Lower lobe of right lung (tissue), 2 donors: Measurements from ENCODE around the gene PTGES. TPM values are rescaled to one million over a fixed set of nuclear protein-coding genes. Genes with fewer than 3 reads are reported as not detected.
A peak's percentile ranks its signal among the peaks of the same experiment; 100 is the strongest.
"Not testable (repeated sequence)": the region's sequence is repeated elsewhere in the genome, so short reads cannot be mapped to it uniquely, and the experiment has no call there.

Experiments
- ATAC-seq, 2 donors: fragments of 200-7000 bp; cut with Tn5 transposase; one replicate each; pipeline ENCODE4 v1.9.1; 2020 to 2022; ENCODE audit warnings: mild to moderate bottlenecking in 2 of 2, moderate library complexity in 2 of 2
- DNase-seq: peaks from one replicate; pipeline ENCODE4 v3.0.0-alpha.2; 2020
- H3K27ac ChIP-seq: fragments of 200-600 bp; one replicate; pipeline ENCODE4 v1.8.0; 2022
- H3K27me3 ChIP-seq: fragments of 200-600 bp; one replicate; pipeline ENCODE4 v1.8.0; 2022; ENCODE audit warnings: low read depth
- H3K36me3 ChIP-seq: fragments of 200-600 bp; one replicate; pipeline ENCODE4 v1.8.0; 2022; ENCODE audit warnings: mild to moderate bottlenecking
- H3K4me1 ChIP-seq: fragments of 200-600 bp; one replicate; pipeline ENCODE4 v1.8.0; 2022
- H3K4me3 ChIP-seq: fragments of 200-600 bp; one replicate; pipeline ENCODE4 v1.8.0; 2022; ENCODE audit warnings: mild to moderate bottlenecking
- H3K9me3 ChIP-seq: fragments of 200-600 bp; one replicate; pipeline ENCODE4 v1.8.0; 2022
- CTCF ChIP-seq: fragments of 200-600 bp; IDR thresholded peaks from one replicate; pipeline ENCODE4 v1.8.0; 2022; ENCODE audit warnings: antibody characterized with exemption, mild to moderate bottlenecking
- intact Hi-C: fragments of 100-400 bp; cut with DNase I; formaldehyde crosslinking; loops from one replicate; pipeline ENCODE4 v1.11.0; 2022
- total RNA-seq: library from RNA; stranded (reverse); fragmentation: NEBNext Ultra II Directional; extraction: Animal tissue kit (Norgen Biotek cat#: 25700); gene quantifications from one replicate; pipeline ENCODE4 v1.2.1, GENCODE V29; 2021
- donor health status: DM: no; HTN: yes; CAD: no; lungs with severe emphysema.

PTGES gene
- total RNA-seq, 1 donor from 2014 or later, result 3.9 TPM

DNA sequence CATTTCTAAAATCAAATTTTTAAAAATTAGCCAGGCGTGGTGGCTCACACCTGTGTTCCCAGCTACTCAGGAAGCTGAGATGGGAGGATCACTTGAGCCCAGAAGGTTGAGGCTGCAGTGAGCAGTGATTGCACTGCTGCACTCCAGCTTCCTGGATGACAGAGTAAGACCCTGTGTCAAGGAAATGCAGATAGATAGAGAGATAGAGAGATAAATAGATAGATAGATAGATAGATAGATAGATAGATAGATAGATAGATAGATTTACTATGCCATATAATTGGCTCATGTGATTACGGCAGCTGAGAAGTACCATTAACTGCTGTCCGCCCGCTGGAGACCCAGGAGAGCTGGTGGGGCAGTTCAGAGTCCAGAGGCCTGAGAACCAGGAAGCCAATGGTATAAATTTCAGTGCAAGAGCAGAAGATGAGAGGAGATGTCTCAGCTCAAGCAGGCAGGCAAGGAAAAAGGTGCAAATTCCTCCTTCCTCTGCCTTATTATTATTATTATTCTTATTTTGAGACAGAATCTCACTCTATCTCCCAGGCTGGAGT is 13.0 kb upstream of the PTGES start:
- DNase-seq (no peak), ATAC-seq (no peak)
- Histone ChIP-seq H3K27ac (no peak overlapping the region), H3K4me3 (no peak overlapping the region), H3K36me3 (no peaks in the 10 kb centered on the region), H3K27me3 (no peaks in the 10 kb centered on the region), H3K9me3 (no peaks in the 10 kb centered on the region), H3K4me1 (peaks cover 12% of the 10 kb centered on the region)
- intact Hi-C loops, result no loop called here
- no peak for TF ChIP-seq CTCF

DNA sequence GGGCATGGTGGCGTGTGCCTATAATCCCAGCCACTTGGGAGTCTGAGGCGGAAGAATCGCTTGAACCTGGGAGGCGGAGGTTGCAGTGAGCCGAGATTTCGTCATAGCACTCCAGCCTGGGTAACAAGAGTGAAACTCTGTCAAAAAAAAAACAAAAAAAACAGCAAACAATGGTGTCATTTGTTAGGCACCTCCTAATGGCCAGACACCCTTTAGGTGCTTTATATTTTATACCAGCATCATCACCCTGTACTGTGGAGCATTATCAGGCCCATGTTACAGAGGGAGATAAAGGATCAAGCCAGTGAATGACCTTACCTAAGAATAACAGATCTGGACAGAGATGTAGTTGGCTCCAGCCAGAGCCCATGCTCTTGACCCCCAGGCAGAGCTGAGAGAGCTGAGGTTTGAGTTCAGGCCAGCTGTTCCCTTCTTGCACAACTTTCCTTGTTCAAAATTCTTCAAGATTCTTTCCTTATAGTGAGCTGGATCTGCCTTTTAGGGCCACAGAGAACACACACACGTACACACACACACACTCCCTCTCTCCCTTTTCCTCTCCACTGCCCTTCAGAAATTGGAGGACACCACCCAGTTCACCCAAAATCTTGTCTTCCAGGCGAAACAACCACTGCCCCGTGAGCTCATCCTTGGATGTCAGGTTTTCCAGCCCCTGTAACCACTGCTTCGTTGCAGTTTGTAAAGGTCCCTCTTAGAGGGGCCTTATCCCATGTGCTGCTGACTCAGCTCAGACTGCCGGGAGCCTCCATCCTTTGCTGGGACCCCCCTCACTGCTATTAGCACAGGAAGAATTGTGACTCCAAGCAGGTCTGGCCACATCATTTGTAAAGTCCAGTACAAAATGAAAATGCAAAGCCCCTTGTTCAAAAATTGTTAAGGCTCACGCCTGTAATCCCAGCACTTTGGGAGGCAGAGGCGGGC is 10.4 kb upstream of the PTGES start:
- DNase-seq (no peak), ATAC-seq (peak; percentile 60 to 65)
- intact Hi-C loops, result no loop called here

DNA sequence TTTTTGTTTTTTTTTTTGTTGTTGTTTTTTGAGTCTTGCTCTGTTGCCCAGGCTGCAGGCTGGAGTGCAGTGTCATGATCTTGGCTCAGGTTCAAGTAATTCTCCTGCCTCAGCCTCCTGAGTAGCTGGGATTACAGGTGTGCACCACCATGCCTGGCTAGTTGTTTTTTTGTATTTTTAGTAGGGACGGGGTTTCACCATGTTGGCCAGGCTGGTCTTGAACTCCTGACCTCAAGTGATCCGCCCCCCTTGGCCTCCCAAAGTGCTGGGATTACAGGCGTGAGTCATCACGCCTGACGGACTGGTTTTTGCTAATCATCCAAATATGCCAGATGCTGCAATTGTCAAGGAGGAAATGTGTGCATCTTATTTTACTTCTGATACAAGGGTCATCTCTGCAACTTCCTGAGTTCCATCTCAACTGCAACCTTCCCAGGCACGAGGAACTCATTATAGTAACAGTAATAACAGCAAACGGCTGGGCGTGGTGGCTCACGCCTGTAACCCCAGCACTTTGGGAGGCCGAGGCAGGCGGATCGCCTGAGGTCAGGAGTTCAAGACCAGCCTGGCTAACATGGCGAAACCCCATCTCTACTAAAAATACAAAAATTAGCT is 9.6 kb upstream of the PTGES start:
- H3K9me3 ChIP-seq, H3K36me3 ChIP-seq, H3K4me3 ChIP-seq, intact Hi-C loops, H3K27me3 ChIP-seq: not testable (repeated sequence)
- peaks cover 16% of the 10 kb centered on the region for H3K4me1 ChIP-seq
- DNase-seq (peak; percentile 68), ATAC-seq (peak; percentile 71 to 73)
- peak overlapping the region; percentile 73 for H3K27ac ChIP-seq

More for the DNA sequence above, 10.4 kb upstream of the PTGES start:
- TF ChIP-seq CTCF, result no peak
- Histone ChIP-seq H3K36me3 (no peaks in the 10 kb centered on the region), H3K4me3 (no peak overlapping the region), H3K27me3 (no peaks in the 10 kb centered on the region), H3K9me3 (no peaks in the 10 kb centered on the region), H3K4me1 (peaks cover 12% of the 10 kb centered on the region), H3K27ac (peak overlapping the region; percentile 73)

DNA sequence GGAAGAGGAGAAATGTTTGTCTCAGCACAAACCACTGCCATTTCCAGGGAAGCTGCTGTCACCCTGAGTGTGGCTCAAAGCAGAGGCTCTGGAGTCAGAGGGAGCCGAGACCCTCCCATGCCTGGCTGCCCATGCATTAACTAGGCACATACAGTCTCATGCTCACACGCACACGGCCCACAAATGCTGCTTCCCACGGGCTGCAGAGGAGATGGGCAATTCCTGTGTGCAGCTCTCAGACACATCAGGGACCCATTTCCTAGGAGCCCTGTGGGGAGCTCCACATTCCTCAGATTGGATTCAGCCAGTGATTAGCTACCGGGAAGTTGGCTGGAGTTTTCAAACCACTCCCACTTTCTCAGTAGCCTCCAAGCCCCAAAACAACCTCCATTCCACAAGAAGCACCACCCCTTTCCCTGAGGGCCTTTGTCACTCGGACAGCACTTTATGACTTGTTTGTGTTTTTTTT is 9.1 kb upstream of the PTGES start:
- no peak for TF ChIP-seq CTCF
- no peaks in the 10 kb centered on the region for H3K36me3 ChIP-seq
- no peak overlapping the region for H3K4me3 ChIP-seq
- H3K9me3 ChIP-seq, result no peaks in the 10 kb centered on the region
- DNase-seq, result no peak
- ATAC-seq, result peak in 1 of 2 donors; percentile 4
- peaks cover 21% of the 10 kb centered on the region for H3K4me1 ChIP-seq
- H3K27me3 ChIP-seq, result no peaks in the 10 kb centered on the region
- peak overlapping the region; percentile 73 for H3K27ac ChIP-seq
- intact Hi-C loops, result no loop called here

DNA sequence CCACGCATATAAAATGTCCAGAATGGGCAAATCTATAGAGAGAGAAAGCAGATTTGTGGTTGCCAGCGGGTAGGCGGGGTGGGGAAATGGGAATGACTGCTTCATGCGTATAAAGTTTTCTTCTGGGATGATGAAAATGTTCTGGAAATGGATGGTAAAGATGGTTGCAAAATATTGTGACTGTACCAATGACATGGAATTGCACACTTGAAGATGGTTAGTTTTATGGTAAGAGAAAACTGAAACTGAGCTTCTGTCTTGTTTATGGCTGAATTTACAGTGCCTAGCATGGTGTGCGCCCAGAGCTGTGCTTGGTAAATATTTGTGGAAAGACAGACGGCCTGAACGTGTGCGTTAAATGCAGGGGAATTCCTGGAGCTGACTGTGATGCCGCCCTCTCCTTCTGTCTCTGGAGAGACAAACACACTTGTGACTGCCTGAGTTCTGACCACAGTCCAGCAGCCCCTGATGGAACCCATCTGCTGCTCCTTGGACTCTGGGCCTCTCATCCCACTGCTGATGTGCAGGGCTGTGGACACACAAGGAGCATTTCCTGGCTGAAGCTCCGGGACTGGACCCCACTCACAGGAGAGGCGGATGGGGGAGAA is 8.6 kb upstream of the PTGES start:
- TF ChIP-seq CTCF, result no peak
- DNase-seq (no peak), ATAC-seq (peak; percentile 55 to 65)
- intact Hi-C loops, result no loop called here
- peak overlapping the region; percentile 73 for H3K27ac ChIP-seq
- no peaks in the 10 kb centered on the region for H3K27me3 ChIP-seq
- peaks cover 21% of the 10 kb centered on the region for H3K4me1 ChIP-seq
- no peak overlapping the region for H3K4me3 ChIP-seq
- no peaks in the 10 kb centered on the region for H3K36me3 ChIP-seq
- no peaks in the 10 kb centered on the region for H3K9me3 ChIP-seq

DNA sequence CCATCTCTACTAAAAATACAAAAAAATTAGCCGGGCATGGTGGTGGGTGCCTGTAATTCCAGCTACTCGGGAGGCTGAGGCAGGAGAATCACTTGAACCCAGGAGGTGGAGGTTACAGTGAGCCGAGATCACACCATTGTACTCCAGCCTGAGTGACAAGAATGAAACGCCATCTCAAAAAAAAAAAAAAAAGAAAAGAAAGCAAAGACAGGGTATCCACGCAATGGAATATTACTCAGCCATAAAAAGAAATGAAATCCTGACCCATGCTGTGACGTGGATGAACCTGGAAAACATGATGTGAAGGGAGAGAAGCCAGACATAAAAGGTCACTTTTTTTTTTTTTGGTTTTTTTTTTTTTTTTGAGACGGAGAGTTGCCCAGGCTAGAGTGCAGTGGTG is 7.9 kb upstream of the PTGES start:
- ATAC-seq, intact Hi-C loops, H3K9me3 ChIP-seq, H3K36me3 ChIP-seq, DNase-seq, H3K27me3 ChIP-seq, H3K4me3 ChIP-seq: not testable (repeated sequence)
- Histone ChIP-seq H3K27ac (peak overlapping the region; percentile 73), H3K4me1 (peaks cover 21% of the 10 kb centered on the region)
